Stimulated activated CD4-positive, alpha-beta T cell treated with anti-CD3 and anti-CD28 coated beads, Interleukin-15, amount 100 ng/mL, for 1 hour (primary cell): Measurements from ENCODE around the gene SPTB.

Source experiments
- DNase-seq, 2 donors: peaks; one replicate each; pipeline ENCODE4 v3.0.0-alpha.2; 2020; ENCODE audit warnings: low read depth in 1 of 2, low spot score in 1 of 2

Gene SPTB

DNA sequence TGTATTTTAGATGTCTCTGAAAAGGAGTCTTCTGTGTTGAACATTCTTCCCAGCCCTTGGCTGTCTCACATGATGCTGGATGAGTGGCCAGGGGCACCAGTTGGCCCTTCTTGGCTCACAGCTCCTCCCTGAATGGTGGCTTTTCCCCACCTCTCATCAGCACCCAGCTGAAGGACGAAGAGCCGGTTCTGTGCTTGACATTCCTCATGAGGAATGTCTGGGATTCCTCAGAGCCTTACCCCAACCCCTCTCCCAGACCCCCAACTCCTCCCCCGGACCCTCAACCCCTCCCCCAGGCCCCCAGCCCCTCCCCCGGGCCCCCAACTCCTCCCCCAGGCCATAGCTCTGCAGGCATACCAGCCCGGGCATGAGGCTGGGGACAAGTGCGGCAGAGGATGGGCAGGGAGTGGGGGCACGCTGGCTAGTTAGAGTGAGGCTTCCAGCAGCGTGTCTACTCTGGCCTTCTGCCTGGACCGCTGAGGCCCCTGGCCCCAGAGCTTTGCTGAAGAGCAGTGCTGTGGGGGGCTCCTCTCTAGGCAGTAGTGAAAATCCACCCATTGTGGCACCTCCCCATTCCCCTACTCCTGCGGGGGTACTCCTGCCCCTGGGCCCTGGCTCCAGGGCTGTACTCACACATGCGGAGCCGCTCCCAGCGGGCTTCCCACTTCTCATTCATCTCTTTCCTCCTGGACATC lies 111.2 kb downstream of the SPTB start:
- DNase-seq: no peak

DNA sequence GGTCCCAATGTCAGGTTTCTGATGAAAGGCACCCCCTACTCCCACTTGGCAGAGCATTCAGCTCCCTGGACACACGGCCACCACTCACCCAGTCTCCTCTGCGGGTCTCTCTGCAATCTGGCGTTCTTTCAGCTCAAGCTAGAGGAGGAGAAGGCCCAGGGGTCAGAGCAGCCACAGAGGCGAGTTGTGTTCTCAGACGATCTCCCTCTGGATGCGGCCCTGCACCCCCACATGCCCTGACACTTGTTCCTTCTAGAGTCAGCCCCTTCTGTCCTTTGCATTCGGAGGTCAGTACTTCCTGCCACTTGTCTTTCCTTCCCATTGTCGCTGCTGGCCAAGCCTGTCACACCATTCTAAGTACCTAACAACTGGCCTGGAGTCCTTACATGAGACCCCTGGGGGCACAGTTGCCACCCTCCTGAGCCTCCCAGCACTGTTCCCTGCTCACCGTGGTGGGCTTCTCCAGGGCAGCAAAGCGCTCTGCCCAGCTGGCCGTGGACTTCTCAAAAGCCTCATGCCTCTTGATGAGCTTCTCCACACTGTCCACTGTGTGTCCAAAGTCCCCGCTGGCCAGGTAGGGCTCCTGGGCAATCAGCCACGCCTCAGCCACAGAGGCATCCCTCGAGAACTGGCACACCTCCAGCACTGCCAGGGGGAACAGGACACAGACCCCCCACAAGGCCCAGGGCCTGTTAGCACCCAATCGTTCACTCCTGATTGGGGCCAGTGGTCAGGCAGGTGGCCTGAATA lies 112.3 kb downstream of the SPTB start:
- no peak for DNase-seq

DNA sequence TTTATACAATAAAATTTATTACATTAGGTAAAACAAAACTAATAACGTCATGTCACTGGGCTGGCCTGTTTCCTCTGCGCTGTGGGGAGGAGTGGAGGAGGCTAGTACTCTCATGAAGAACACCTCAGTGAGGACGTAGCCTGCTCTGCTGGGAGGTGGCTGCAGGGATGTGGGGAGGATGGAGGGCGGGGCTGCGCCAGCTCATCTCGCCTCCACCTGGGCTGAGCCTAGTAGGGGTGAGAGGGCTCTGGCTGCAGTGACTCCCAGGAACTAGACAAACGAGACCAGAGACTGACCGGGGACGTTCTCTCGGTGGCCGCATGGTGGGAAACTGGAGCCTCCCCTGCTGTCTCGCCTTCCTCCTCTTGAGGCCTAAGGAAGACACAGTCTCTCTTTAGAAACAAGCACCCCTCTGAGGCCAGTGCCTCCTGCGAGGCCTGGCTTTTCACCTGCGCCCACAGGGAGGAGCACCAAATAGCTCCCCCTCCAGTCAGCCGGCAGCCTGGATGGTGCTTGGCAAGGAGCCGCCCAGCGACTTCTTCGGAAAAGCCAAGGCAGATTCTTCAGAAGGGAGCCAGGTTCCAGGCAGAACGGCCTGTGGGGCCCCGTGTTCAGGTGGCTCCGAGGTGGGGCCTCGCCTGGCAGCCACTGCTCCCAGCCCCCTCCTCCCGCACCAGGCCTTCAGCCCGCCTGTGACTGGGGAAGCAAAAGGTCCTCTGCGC lies 113.1 kb downstream of the SPTB start:
- no peak for DNase-seq

DNA sequence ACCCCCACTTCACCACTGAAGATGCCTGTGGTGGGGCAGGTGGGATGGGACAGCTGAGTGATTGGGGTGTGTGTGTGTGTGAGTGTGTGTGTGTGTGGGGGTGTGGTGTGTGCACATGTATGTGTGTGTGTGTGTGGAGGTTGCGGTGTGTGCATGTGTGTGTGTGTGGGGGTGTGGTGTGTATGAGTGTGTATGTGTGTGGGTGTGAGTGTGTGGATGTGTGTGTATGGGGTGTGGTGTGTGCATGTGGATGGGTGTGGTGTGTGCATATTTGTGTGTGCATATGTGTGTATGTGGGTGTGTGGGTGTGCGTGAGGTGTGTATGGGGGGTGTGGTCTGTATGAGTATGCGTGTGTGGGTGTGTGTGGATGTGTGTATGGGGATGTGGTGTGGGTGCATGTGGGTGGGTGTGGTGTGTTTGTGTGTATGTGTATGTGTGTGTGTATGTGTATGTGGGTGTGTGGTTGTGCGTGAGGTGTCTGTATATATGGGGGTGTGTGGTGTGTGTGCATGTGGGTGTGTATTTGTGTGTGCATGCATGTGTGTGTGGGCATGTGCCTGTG lies 113.9 kb downstream of the SPTB start:
- DNase-seq: no peak

DNA sequence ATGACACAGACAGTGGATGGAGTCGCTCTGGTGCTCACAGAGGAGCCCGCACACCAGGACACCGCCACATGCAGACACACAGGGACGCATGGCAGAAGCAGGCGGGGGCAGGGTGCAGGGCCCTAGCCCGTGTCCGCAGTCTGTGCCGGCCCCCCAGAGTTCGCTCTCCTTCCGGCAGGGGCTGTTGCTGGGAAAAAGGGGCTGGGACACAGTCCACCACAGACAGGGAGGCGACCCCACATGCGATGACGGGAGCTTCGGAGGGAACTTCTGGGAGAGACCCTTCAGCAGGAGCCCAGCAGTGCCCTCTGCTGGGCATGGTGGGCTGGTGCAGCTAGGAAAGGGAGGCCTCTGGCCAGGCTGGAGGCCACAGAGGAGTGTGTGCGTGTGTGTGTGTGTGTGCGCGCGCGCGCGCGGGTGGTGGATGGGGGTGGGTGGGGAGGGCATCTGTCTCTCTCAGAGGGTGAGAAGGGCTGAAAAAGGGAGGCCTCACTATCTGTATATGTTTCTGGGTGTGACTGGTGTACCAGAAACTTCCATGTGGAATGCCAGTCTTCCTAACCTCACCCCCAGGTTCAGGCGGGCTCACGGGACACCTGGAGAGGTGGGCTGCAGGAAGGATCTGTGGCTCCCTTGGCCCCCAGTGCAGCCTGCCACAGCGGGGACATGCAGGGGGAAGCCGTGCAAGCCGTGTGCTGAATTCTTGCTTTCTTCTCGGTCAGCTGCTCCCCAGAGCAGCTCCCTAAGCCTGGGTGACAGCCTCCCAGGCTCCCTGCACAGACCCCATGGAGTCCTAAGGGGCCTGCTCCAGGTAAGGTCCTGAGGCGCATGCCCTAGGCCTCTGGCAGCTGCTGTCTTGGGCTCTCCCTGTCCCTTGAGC lies 114.8 kb downstream of the SPTB start:
- peak; percentile 45 to 49 for DNase-seq

DNA sequence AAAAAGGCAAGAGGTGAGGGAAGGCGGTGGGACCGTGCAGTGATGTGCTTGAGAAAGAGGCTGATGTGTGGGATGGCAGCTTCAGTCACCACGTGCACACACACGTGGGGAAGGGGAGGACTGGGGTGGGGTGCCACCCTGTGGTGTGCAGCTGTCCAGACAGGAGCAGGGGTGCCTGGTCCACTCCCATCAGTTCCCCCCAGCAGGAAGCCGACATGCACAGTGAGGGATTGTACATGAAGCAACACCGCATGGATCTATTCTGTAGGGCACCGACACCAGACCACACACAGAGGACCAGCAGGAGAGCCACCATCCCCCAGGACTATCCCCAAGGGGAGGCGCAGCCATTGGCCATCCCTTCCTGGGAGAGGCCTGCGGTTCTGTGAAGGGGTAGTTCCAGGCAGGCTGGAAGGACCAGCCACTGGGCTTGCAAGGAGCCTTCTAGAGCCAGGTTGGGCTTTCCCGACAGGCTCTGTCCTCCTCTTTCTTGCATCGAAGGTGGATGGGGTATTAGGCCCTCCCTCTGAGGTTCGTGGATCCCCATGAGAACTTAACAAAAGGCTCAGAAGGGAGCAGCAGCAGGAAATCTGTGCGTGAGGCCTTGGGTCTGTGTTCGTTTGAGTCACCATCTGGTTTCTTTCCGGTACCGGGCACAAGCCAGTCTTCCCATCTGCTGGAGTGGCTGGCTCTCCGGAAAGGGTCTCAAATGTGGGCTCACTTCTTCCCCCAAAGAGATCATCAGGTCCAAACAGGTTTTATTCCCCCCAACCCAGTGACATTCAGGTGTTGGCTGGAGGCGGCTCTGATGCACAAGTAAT lies 115.7 kb downstream of the SPTB start:
- DNase-seq: no peak

DNA sequence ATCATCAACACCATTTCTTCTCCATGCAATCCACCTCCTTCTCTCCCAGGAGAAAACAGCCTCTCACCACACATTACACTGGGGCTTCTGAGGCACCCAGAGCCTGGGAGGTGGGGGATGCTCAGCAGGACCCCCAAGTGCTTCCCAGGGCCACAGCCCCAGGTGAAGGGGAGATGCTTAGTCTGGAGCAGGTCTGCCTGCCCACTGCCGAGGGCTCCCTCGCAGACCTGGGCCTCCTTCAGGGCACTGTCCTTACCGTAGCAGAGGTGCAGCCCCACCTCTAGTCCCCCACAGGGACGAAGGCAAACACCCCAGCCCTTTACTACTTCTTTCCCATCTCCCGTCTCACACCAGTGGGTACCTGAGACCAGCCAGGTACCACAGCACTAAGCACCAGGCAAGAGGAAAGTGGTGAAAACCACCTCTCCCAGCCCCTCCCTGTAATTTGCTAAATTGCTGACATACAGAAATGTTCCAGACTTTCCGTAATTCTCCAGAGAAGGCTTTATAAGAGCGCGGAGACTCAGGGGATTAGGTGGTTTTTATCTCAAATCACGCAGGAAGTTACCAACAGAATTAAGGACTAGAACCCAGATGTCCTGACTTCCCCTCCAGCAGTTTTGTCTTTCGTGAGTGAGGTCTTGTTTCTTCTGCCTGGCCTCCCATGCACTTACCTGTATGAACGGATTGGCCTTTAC lies 116.5 kb downstream of the SPTB start:
- no peak for DNase-seq

DNA sequence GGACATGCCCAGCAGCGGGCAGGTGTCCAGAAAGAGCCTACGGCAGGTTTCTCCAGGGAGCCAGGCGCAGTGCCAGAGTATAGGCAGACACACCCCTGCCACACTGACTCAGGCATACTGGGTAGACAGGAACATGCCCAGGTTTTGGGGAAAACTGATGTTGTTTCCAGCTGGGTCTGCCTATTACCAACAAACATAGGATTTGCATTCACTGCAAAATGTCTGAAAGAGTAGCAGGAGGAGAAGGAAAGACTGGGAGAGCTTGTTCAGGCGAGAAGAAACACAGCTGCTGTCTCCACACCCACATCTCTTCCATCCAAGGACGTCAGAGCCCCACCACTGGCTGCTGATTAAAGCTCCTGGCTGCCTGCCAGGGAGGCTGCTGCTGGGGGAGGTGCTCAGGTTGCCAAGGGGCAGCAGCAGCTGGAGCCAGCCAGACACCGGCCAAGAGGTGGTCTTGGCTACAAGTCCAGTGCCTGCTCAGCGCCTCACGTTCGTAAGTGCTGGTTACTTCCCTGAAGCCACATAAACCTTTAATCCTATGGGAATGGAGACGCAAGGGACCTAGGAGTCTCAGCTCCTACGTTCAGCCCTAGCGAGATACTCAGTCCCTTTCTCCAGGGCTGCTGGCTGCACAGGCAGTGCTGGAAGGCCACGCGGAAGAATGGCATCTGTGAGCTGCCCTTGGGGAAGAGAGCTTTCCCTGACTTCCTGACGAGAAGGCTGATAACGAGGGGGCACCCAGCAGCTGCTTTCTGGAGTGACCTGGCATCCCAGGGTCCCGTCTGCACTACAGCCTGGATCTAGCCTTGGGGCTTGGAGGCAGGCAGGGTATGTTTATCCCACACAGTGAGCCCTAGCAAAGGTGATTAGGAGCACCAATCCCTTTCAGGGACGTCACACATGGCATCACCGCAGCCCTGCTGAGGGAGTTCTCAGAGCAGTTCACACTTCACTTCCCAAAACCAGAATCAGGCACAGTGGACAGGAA lies 117.4 kb downstream of the SPTB start:
- peak in 1 of 2 donors; percentile 21 for DNase-seq

DNA sequence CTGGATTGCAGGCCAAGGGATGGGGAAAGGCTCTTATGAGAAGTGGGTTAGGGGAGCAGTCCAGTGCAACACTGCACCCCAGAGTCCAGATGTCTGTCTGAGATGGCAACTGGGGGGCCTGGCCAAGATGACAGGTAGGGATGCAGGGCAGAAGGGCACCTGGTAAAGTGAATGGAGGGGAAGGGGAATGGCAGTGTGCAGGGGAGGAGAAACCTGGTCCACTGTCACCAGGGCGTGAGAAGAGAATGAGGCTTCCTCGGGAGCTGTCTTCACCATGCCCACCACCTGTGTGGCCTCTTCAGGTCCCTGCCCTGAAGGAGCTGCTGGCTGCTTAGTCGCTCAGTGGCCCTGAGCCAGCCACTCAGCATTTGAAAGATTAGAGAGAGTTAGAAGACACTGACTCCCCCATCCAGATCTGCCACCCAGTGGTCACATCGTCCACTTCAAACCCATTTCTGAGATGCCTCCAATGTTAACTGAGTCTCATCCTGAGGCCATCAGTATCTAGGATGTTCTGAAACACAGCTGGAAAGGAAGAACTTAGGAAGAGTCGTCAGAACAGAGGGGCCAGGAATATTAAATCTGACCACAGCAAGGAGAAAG lies 118.2 kb downstream of the SPTB start:
- no peak for DNase-seq

DNA sequence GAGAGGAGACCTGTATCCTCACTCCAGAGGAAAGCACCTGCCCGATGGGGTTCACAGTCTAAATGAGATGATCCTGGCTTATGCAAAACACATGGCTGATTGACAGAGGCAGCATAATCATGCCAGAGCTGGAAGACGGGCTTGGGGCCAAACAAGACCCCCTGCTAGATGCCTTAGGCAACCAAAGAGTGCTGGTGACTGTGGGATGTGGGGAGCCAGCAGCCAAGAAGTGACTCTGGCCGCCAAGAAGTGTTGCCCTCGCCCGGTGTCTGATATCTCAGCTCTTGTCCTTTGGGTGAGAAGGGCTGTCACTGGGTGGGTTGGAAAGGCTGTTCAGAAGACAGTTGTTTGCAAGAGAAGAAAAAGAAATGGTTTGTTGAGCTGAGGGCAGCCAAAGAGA lies 118.8 kb downstream of the SPTB start:
- DNase-seq: no peak

DNA sequence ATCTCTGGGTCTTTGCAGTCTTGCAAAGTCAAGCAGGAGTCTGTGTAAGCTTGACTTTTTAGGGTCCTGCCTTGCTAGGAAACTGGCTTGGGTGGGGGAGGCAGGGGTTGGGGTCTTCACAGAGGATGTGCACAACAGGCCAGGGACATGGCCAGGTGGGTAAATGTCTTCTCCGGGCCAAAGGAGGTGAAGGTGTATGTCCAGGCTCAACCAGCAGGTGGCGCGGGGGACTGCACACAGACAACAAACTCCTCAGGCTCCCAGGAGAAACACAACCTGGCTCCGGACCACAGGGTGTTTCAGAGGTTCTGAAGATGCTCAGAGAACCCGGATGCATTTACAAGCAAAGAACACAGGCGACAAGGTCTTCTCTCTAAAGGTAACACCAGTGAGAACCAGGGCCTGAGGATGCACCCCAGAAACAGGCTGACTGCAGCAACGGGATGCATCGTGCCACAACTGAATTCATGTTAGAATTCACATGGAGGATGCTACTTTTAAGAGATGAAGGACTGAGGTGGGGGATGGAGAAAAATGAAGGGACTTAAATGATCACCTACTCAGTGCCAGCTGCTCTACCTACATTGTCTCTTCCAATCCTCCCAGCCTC lies 119.5 kb downstream of the SPTB start:
- DNase-seq: peak; percentile 22 to 38

DNA sequence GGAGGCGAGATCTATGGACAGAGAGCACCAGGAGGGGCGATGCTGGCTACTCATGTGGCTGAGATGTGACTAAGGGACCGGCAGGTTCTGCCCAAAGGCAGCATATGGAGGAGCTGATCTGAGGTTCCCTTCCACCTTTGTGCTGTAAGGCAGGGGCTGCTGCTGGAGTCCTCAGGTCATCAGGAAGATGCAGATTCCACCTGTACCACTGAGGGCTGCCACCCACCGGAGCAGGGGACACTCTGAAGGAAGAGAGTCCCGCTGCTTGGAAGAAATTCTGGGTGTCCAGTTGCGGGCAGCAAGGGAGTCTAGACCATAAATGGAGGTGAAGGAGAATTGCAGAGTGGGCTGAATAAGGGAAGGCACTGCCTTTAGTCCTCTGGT lies 120.2 kb downstream of the SPTB start:
- no peak for DNase-seq

DNA sequence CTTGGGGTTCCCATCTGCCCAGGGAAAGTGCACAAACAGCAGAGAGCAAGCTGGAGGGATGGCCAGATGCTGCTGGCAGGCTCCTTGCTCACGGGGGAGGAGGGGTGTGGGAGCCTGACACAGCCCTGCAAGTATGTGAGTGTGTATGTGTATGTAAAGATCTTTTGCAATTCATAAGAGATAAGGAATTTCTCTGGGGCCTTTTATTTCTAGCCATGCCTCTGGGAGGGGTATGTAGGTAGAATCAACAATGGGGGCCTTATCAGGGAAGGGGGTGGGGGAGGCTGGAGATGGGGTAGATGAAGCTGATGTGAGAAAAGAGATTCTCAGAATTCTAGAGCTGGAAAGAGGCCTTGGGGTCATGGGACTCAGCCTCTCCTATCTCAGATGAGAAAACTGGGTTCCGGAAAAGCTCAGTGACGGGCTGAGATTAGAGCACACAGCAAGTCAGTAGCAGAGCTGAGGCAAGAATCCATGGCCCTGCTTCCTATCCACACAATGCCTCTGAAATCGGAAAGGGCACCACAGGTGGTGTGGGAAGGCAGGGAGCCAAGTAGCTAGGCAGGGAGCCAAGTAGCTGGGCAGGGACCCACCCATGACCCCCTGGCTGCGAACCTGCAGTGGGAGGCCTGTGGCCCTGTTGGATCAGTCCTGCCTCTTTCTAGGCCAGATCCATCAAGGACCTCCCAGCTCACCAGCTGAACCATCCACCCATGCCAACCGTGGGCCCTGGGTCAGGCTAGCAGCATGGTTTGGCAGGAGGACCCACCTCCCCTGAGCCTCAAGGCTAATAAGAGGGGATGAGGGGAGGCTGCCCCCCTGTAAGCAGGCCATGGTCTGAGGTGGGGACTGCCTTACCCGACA lies 120.8 kb downstream of the SPTB start:
- no peak for DNase-seq

DNA sequence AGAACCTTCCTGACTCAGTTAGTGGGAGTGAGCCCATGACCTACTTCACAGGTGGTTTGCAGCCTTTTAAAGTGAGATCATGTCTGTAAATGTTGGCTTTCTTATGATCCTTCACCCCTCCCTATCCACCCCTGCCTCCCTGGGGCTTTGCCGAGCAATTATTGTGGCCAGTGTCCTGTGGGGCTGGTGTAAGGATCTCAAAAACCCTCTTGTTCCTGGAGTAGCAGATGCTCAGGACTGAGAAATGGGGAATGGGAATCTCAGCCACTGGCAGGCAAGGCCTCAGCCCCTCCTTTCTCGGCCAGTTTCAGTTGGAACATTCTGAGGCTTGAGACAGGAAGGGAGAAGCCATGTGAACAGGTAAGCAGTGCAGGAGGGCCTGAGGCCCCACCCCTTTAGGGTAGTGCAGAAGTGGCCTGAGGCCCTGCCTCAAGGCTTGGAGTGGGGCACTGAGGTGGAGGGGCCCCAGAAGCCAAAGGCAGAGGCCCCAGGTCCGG lies 121.6 kb downstream of the SPTB start:
- DNase-seq: no peak

DNA sequence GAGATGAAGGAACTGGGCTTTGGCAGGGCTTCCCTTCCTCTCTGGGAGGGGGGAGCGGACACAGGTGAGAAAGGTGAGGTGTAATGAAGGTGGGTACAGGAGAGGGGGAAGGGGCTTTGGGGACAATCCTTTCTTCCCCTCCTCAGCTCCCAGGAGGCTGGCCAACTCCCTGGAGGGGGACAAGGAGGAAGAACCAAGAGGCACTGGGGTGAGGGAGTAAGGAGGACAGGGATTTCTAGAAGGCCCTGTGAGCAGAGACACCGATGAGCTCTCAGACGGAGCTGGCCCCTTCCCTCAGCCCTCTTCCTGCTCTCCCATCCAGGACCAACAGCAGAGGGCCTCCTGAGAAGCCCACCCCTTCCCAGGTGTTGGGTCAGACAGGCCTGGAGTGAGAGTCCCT lies 122.1 kb downstream of the SPTB start:
- no peak for DNase-seq

DNA sequence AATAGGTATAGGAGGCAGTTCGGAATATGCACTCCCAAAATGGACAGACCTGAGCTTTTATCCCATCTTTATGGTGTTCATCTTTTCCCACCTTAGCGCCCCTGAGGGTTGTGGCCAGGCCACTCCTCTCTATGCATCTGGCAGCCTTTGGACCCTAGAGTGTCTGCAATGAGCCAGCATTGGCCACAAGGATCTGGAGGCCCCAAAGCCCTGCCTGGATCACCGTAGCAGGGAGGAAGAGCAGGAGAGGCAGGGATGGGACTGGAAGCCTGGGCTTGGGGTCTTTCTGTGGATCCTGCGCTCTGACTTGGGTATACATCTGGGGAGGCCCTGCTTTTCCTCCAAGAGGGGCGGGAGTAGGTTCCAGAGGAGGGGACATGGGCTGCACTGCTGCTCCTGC lies 123.0 kb downstream of the SPTB start:
- DNase-seq: no peak
